22Rv1 (cell line): Measurements from ENCODE around the gene CPNE2.

Experiments
- H3K27ac ChIP-seq: fragments of 450-650 bp; 2 replicates; pipeline ENCODE4 v1.5.1; 2017
- ZFX ChIP-seq: fragments of 450-650 bp; IDR thresholded peaks from 2 replicates; pipeline ENCODE4 v1.6.1; 2017; ENCODE audit warnings: antibody characterized with exemption, borderline replicate concordance
- TF ChIP-seq, protein P1 (sequence below): fragments of 450-650 bp; IDR thresholded peaks from 2 replicates; pipeline ENCODE4 v1.5.1; 2017; ENCODE audit warnings: mild to moderate bottlenecking

CPNE2 gene

DNA sequence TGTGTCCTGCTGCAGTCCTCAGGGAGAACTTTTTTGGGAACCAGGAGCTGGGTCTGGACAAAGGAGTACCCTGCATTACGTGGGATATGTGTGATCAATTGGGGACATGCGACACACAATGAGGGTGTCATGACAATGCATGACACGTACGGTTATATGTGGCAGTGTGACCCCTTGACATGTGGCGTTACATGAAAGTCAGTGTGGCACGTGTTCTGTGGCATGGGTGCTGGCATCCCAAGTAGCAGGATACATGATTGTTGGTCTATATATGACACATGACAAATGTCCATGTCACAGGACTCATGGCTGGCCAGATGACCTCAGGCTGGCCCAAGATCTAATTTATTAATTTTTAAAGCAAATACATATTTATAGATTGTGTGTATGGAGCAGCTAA lies 9.7 kb upstream of the CPNE2 start:
- no peak overlapping the region for H3K27ac ChIP-seq
- TF ChIP-seq, protein P1, sequence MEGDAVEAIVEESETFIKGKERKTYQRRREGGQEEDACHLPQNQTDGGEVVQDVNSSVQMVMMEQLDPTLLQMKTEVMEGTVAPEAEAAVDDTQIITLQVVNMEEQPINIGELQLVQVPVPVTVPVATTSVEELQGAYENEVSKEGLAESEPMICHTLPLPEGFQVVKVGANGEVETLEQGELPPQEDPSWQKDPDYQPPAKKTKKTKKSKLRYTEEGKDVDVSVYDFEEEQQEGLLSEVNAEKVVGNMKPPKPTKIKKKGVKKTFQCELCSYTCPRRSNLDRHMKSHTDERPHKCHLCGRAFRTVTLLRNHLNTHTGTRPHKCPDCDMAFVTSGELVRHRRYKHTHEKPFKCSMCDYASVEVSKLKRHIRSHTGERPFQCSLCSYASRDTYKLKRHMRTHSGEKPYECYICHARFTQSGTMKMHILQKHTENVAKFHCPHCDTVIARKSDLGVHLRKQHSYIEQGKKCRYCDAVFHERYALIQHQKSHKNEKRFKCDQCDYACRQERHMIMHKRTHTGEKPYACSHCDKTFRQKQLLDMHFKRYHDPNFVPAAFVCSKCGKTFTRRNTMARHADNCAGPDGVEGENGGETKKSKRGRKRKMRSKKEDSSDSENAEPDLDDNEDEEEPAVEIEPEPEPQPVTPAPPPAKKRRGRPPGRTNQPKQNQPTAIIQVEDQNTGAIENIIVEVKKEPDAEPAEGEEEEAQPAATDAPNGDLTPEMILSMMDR: no peak
- TF ChIP-seq ZFX: no peak

DNA sequence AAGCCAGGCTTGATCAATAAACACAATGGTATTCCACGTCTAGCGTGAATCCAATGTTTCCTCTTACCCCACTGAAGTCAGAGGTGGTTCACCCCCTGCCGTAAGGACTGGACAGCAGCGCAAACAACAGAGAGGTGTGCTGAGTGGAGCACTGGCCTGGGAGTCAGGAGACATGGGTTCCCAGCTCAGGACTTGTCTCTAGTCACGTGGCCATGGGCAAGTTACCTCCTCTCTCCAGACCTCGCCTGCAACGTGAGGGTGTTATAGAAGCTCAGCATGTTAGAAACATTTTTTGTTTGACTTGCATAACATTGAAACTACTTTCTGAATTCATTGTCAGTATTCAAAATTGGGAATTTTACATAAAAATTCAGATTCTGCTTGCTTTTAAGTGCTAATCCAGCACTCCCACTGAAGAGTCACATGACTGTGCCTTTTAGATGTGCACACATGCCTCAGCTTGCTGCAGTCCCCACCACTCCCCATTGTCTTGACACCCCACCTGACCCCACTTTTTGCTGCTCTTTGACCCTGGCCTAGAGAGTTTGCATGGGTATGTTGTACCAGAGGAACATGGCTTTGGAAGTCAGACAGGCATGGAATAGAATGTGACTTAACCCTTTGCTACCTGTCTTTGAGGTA lies 8.8 kb upstream of the CPNE2 start:
- TF ChIP-seq, protein P1: no peak
- TF ChIP-seq ZFX: no peak
- H3K27ac ChIP-seq: no peak overlapping the region

DNA sequence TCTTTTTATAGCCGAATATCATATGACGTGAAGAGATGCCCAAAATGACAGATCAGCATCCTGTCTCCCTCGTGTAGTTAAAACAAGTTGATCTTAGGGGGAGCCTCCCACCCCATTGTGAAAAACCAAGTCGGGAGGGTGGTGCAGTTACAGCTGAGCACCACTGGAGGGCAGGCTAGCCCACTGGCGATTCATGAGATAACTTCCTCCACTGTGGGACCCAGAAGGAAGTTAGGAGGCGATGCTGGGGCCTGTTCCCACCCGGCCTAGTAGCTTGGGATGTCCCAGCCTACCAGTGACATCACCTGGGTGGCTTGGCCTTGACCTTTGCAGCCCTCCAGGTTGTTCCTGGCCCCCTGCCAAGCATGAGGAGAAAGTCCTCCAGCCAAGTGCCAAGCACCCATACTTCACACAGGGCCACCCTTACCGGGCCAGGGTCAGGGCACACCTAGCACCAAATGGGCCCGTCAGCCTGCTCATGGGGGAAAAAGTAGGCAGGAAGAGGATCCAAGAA lies 8.1 kb upstream of the CPNE2 start:
- H3K27ac ChIP-seq: no peak overlapping the region
- TF ChIP-seq, protein P1: peak; percentile 97
- no peak for TF ChIP-seq ZFX

DNA sequence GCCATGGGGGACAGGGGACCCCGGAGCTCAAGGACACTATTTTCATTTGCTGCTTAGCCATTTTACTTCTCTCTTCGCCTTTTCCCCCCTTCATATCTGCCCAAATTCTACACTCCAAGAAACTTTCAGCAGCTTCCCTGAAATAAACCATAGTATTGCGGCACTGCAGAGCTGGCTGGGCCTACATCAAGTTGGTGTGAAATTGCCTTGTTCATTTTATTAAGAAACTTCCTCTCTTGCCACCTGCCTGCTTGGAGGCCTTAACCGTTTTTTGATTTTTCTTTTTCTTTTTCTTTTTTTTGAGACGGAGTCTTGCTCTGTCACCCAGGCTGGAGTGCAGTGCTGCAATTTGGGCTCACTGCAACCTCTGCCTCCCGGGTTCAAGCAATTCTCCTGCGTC lies 7.4 kb upstream of the CPNE2 start:
- no peak overlapping the region for H3K27ac ChIP-seq
- TF ChIP-seq, protein P1: no peak
- no peak for TF ChIP-seq ZFX

DNA sequence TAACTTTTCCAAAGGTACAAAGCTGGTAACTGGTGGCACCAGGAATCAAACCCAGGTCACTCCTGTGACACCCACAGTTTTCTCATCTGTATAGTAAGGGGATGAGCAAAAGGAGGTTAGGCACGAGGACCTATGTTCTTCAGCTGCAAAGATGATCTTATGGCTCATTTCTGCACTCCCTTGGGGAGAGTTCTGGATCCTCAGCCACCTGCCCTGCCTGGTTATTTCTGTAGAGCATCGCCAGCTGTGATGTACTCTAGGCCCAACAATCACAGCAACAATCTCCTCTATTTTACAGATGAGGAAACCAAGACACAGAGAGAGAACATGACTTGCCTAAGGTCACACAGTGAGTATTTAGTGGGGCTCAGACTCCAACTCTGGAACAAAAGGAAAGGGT lies 5.4 kb upstream of the CPNE2 start:
- no peak for TF ChIP-seq ZFX
- TF ChIP-seq, protein P1: no peak

DNA sequence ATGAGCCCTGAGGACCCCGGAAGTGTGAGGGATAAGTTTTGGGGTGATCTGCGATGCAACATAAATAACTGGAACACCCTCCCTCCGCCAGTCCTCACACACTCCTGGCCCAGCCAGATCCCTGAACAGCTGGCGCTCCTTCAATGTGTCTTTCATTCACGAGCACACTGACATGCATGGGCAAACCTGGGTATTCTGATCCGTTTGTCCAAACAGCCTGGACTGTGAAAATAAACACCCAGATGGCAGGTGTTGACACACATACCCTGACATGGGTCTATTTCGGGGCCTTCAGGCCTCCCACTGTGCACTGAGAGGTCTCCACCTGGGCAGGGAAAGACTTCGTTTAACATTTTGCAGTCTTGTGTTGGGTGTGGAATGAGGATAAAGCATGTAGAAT lies 3.0 kb upstream of the CPNE2 start:
- TF ChIP-seq ZFX: no peak
- TF ChIP-seq, protein P1: no peak
- H3K27ac ChIP-seq: no peak overlapping the region

More for the DNA sequence above, 5.4 kb upstream of the CPNE2 start:
- no peak overlapping the region for H3K27ac ChIP-seq

DNA sequence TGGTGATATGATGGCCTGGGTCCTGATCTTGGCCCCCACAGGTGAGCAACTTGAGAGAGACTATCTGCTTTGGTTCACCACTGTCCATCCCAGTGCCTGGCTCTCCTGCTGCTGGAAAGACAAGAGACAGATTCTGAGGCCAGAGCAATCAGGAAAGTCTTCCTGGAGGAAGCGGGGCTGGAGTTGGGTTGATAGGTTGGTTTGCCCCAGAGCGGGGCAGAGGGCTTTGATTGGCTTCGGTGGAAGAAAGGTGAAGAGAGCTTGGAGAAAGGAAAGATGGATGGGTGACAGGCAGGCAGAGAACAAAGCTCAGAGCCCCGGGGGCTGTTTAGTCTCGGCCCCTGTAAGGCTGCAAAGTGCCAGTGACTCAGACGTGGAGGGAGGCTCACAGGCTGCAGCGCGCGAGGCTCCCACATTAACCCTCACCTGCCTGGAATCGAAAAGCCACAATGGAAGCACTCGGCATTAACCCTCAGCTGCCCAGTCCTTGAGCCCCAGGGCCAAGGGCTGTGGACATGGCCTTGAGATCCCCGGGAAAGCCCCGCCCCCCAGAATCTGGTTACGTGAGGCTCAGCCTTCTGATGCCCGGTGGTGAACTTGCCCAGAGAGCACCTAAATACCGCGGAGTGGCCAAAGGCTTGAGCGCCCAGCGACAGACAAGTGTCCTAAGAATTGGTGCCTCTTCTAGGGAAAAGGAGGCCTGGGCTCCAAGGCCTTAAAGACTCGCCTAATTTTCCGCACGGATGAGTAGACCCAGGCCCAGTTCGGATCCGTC lies 996 bp upstream of the CPNE2 start:
- no peak for TF ChIP-seq ZFX
- TF ChIP-seq, protein P1: no peak
- no peak overlapping the region for H3K27ac ChIP-seq
